ENCODE measurements around the gene NUCB1.
A peak's percentile ranks its signal among the peaks of the same experiment; 100 is the strongest.

- no peak for TF ChIP-seq CTCF (IDR thresholded peaks at IDR 0.05 in 8 of 11, conservative IDR thresholded peaks at IDR 0.05 in 3 of 11)
- peak in 1 of 3 donors; percentile 54 for TF ChIP-seq POLR2AphosphoS5 (IDR thresholded peaks at IDR 0.05)
- no peak for TF ChIP-seq POLR2A (IDR thresholded peaks at IDR 0.05)
These were observed 22.7 kb downstream of the NUCB1 start for GRCh38 chr19:48922548-48923490.

All from spleen (tissue), 7 donors.